ENCODE data around the gene SP110. TPM values are rescaled to one million over a fixed set of nuclear protein-coding genes. Genes with fewer than 3 reads are reported as not detected.

Gene SP110
- total and polyA plus RNA-seq, 2 donors (not counting 1 experiment from before 2014, with no cell fraction given) = 162 to 280 TPM

- Histone ChIP-seq H3K27me3 (replicated peaks in 1 of 4; ENCODE audit: control extremely low read depth in 1 of 4, control insufficient read depth in 3 of 4, insufficient read depth in 4 of 4, low read length in 3 of 4) (no peaks in the 10 kb centered on the region), H3K27ac (ENCODE audit: low read length in 2 of 2) (no peak overlapping the region), H3K4me1 (ENCODE audit: control insufficient read depth in 2 of 2, insufficient read depth in 2 of 2, low read length in 2 of 2) (no peaks in the 10 kb centered on the region), H3K9me3 (ENCODE audit: control extremely low read depth in 1 of 3, control insufficient read depth in 2 of 3, insufficient read depth in 1 of 3, low read length in 2 of 3) (no peaks in the 10 kb centered on the region), H4K20me1 (ENCODE audit: control insufficient read depth, insufficient read depth, low read length, poor library complexity, severe bottlenecking) (peaks cover 10% of the 10 kb centered on the region), H3K36me3 (replicated peaks in 1 of 2; ENCODE audit: control extremely low read depth in 1 of 2, control insufficient read depth in 1 of 2, extremely low read depth in 1 of 2, insufficient read depth in 2 of 2, low read length in 1 of 2) (peaks cover 6 to 98% of the 10 kb centered on the region in 2 experiments), H2AFZ (ENCODE audit: insufficient read depth, low read depth, low read length, poor library complexity, severe bottlenecking) (no peak overlapping the region), H3K4me3 (ENCODE audit: control extremely low read depth in 1 of 5, extremely low read depth in 1 of 5, insufficient read depth in 1 of 5, low read depth in 2 of 5, low read length in 4 of 5) (no peak overlapping the region), H3K4me2 (replicated peaks; ENCODE audit: low read depth, low read length, poor library complexity, severe bottlenecking) (no peak overlapping the region), H3K9ac (ENCODE audit: low read length) (no peak overlapping the region), H3K79me2 (ENCODE audit: control insufficient read depth, insufficient read depth, low read length) (no peaks in the 10 kb centered on the region)
- ATAC-seq (ENCODE audit: low read depth) (no peak), DNase-seq (no peak)
- H3K27me3 Mint-ChIP-seq = no peaks in the 10 kb centered on the region
- CTCF ChIA-PET = interaction anchor here (1.0 kb wide), 1 partner anchor 13 kb away, joined by 5 read pairs; no protein-coding TSS in a partner anchor
- 98% methylated on average over 11 of the region's 11 CpGs for WGBS (ENCODE audit: insufficient coverage)
- H3K4me1 Mint-ChIP-seq = no peaks in the 10 kb centered on the region
- H3K27ac Mint-ChIP-seq = no peak overlapping the region
- intact Hi-C loops (cut with micrococcal nuclease) = no loop called here
- no peak for TF ChIP-seq CTCF (IDR thresholded peaks at IDR 0.05)
- no peak for TF ChIP-seq EZH2 (IDR thresholded peaks at IDR 0.05; ENCODE audit: borderline replicate concordance, insufficient read depth, low read depth, low read length, poor library complexity, severe bottlenecking)
- H3K9me3 Mint-ChIP-seq (ENCODE audit: insufficient read depth) = no peaks in the 10 kb centered on the region
- no peak overlapping the region for H3K4me3 Mint-ChIP-seq
- POLR2A ChIA-PET = no interaction called here
Observed at GRCh38 chr2:230172852-230173251, 46.9 kb downstream of the SP110 start.

DNA sequence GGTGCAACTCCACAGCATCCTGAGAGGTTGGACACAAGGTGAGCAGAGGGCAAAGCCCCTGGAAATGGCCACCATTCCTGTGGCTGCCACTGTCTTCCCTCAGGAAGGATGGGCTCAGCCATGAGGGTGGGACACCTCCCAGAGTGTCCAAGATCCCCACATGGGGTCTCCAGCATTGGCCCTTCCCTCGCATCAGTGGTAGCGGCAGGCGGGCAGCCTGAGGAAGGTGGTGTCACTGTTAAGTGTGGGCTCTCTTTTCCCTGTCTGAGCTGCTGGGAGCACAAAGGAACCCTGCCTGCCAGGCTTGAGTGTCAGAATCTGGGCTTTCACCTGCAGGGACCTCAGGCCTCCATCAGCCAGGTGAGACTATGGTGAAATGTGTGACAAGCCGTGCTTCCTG, 47.6 kb downstream of the SP110 start:
- Histone ChIP-seq H3K4me3 (ENCODE audit: control extremely low read depth in 1 of 5, extremely low read depth in 1 of 5, insufficient read depth in 1 of 5, low read depth in 2 of 5, low read length in 4 of 5) (no peak overlapping the region), H2AFZ (ENCODE audit: insufficient read depth, low read depth, low read length, poor library complexity, severe bottlenecking) (no peak overlapping the region), H3K4me2 (replicated peaks; ENCODE audit: low read depth, low read length, poor library complexity, severe bottlenecking) (no peak overlapping the region), H3K36me3 (replicated peaks in 1 of 2; ENCODE audit: control extremely low read depth in 1 of 2, control insufficient read depth in 1 of 2, extremely low read depth in 1 of 2, insufficient read depth in 2 of 2, low read length in 1 of 2) (peaks cover 7 to 98% of the 10 kb centered on the region in 2 experiments), H4K20me1 (ENCODE audit: control insufficient read depth, insufficient read depth, low read length, poor library complexity, severe bottlenecking) (peaks cover 10% of the 10 kb centered on the region), H3K9me3 (ENCODE audit: control extremely low read depth in 1 of 3, control insufficient read depth in 2 of 3, insufficient read depth in 1 of 3, low read length in 2 of 3) (no peaks in the 10 kb centered on the region), H3K27me3 (replicated peaks in 1 of 4; ENCODE audit: control extremely low read depth in 1 of 4, control insufficient read depth in 3 of 4, insufficient read depth in 4 of 4, low read length in 3 of 4) (no peaks in the 10 kb centered on the region), H3K79me2 (ENCODE audit: control insufficient read depth, insufficient read depth, low read length) (no peaks in the 10 kb centered on the region), H3K27ac (ENCODE audit: low read length in 2 of 2) (no peak overlapping the region), H3K4me1 (ENCODE audit: control insufficient read depth in 2 of 2, insufficient read depth in 2 of 2, low read length in 2 of 2) (no peaks in the 10 kb centered on the region), H3K9ac (ENCODE audit: low read length) (no peak overlapping the region)
- H3K4me3 Mint-ChIP-seq = no peak overlapping the region
- DNase-seq (no peak), ATAC-seq (ENCODE audit: low read depth) (no peak)
- H3K27ac Mint-ChIP-seq = peak overlapping the region; percentile 26
- intact Hi-C loops (cut with micrococcal nuclease) = no loop called here
- no peaks in the 10 kb centered on the region for H3K27me3 Mint-ChIP-seq
- H3K9me3 Mint-ChIP-seq (ENCODE audit: insufficient read depth) = no peaks in the 10 kb centered on the region
- no peaks in the 10 kb centered on the region for H3K4me1 Mint-ChIP-seq
- TF ChIP-seq CTCF (IDR thresholded peaks at IDR 0.05) (no peak), EZH2 (IDR thresholded peaks at IDR 0.05; ENCODE audit: borderline replicate concordance, insufficient read depth, low read depth, low read length, poor library complexity, severe bottlenecking) (no peak)
- ChIA-PET POLR2A (no interaction called here), CTCF (interaction anchor here (0.9 kb wide), 1 partner anchor 10 kb away, joined by 3 read pairs; no protein-coding TSS in a partner anchor)
- WGBS (ENCODE audit: insufficient coverage) = 95% methylated on average over 3 of the region's 4 CpGs

Data from B cell (primary cell).